COR-L47 (cell line): ENCODE measurements around the gene DCAF5.
"Not testable (repeated sequence)": the region's sequence is repeated elsewhere in the genome, so short reads cannot be mapped to it uniquely, and the experiment has no call there.

ENCODE experiments used
- DNase-seq: peaks from one replicate; lab custom pipeline; 2025; lab: John Stamatoyannopoulos, UW

DCAF5 gene

GRCh38 chr14:69043596-69044260 is 109.2 kb downstream of the DCAF5 start:
- DNase-seq = no peak

GRCh38 chr14:69042787-69043444 is 110.0 kb downstream of the DCAF5 start:
- no peak for DNase-seq

GRCh38 chr14:69042299-69042698 is 110.6 kb downstream of the DCAF5 start:
- DNase-seq = no peak

GRCh38 chr14:69041783-69042182 is 111.1 kb downstream of the DCAF5 start:
- DNase-seq = no peak

GRCh38 chr14:69040353-69040752 is 112.6 kb downstream of the DCAF5 start:
- no peak for DNase-seq

- DNase-seq = no peak
Observed at GRCh38 chr14:69039288-69039628, 113.7 kb downstream of the DCAF5 start.

GRCh38 chr14:69038455-69039287 is 114.2 kb downstream of the DCAF5 start:
- DNase-seq = no peak

GRCh38 chr14:69037790-69038454 is 115.0 kb downstream of the DCAF5 start:
- no peak for DNase-seq

GRCh38 chr14:69036757-69037506 is 116.0 kb downstream of the DCAF5 start:
- no peak for DNase-seq

GRCh38 chr14:69034612-69035262 is 118.2 kb downstream of the DCAF5 start:
- no peak for DNase-seq

- no peak for DNase-seq
Observed at GRCh38 chr14:69027242-69027913, 125.5 kb downstream of the DCAF5 start.

GRCh38 chr14:69023035-69023434 is 129.9 kb downstream of the DCAF5 start:
- no peak for DNase-seq

GRCh38 chr14:69022093-69022492 is 130.8 kb downstream of the DCAF5 start:
- not testable (repeated sequence) for DNase-seq

GRCh38 chr14:69017706-69018105 is 135.2 kb downstream of the DCAF5 start:
- DNase-seq = no peak

- DNase-seq = no peak
Observed at GRCh38 chr14:69014829-69015259, 138.1 kb downstream of the DCAF5 start.

- DNase-seq = peak; percentile 1
Observed at GRCh38 chr14:69013943-69014782, 138.8 kb downstream of the DCAF5 start.

- no peak for DNase-seq
Observed at GRCh38 chr14:69012256-69012953, 140.5 kb downstream of the DCAF5 start.

- no peak for DNase-seq
Observed at GRCh38 chr14:69010648-69011047, 142.3 kb downstream of the DCAF5 start.

- no peak for DNase-seq
Observed at GRCh38 chr14:69008421-69008884, 144.5 kb downstream of the DCAF5 start.
